SK-N-SH (cell line): ENCODE measurements around the gene PARVA.

Experiments used
- CTCF ChIP-seq: fragments of 200-600 bp; sonication (generic); IDR thresholded peaks from 2 replicates; pipeline ENCODE4 v1.6.1; 2017; ENCODE audit warnings: antibody characterized with exemption, mild to moderate bottlenecking, moderate library complexity
- POLR2AphosphoS5 ChIP-seq: IDR thresholded peaks from 2 replicates; pipeline ENCODE4 v1.6.1; 2012; ENCODE audit warnings: low read depth, low read length

GRCh38 chr11:12537778-12538401 is 160.5 kb downstream of the PARVA start:
- TF ChIP-seq POLR2AphosphoS5 (no peak), CTCF (no peak)
